HG03575 (cell line): ENCODE data around the gene A2M.

Experiments used
- ATAC-seq: cut with Tn5 transposase; IDR thresholded peaks from one replicate; pipeline ENCODE4 v1.9.1; 2021; ENCODE audit not compliant: unreplicated experiment, insufficient number of reproducible peaks, low FRiP score; ENCODE audit errors: extremely low read depth

A2M gene

DNA sequence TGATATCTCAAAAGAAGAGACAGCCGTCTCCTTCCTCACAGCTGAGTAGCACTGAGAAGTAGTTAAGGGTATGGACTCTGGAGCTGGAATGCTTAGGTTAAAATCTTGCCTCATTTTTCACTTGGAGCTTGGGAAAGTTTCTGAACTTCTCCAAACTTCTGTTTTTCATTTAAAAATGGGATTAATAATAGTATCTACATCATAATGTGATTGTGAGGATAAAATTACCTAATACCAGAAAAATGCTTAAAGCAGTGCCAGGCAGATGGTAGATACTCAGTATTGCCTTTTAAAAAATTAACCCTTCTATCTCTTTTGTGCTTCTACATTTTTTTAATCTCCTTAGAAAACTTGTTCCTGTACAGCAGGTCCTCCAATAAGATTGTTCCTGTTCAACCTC, 63.1 kb downstream of the A2M start:
- ATAC-seq = no peak

- ATAC-seq = no peak
Observed at GRCh38 chr12:9051158-9051550, 64.6 kb downstream of the A2M start.

DNA sequence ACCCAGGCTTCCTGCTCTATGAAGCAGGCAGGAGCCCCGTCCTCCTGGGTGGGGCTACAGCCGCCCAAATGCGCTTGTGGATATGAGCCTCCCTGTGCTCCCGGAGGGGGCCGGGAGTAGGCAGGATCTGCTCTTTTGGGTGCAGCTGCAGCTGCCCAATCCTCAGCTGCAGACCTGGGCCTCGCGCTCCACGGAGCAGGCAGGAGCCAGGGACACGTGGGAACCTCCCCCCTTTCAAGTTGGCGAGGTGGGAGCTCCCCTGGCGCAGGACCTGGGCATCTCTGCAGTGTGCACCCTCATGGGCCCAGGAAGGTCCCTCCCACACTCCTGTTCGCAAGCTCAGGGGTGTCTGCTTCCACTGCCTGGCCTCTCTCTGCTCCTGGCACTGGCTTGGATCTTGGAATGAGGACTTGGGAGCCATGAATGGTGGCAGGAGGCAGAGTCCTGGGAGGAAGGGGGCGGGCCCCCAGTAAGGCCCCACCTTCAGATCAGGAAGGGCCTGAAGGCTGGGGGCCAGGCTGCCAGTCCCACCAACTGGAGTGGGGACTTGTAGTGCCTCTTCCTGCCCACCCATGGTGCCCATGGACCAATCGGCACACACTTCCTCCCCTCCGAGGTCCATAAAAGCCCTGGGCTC, 65.1 kb downstream of the A2M start:
- no peak for ATAC-seq

- ATAC-seq = no peak
Observed at GRCh38 chr12:9049520-9050133, 66.1 kb downstream of the A2M start.

GRCh38 chr12:9048930-9049329, 66.8 kb downstream of the A2M start:
- no peak for ATAC-seq

DNA sequence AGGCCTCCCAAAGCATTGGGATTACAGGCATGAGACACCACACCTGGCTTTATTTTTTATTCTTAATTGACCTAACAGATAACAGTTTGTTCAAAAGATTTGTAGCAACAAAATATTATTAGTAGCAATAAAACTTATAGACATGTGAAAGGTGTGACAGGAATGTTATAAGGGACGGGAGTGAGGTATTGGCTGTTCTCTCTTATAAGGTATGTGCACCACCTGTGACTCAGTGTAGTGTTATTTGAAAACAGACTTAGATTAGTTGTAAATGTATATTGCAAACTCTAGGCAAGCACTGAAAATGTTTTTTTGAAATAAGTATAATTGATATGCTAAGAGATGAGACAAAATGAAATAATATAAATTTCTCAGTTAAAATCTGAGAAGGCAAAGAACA, 68.6 kb downstream of the A2M start:
- ATAC-seq = no peak

GRCh38 chr12:9043766-9044165, 72.0 kb downstream of the A2M start:
- ATAC-seq = no peak

DNA sequence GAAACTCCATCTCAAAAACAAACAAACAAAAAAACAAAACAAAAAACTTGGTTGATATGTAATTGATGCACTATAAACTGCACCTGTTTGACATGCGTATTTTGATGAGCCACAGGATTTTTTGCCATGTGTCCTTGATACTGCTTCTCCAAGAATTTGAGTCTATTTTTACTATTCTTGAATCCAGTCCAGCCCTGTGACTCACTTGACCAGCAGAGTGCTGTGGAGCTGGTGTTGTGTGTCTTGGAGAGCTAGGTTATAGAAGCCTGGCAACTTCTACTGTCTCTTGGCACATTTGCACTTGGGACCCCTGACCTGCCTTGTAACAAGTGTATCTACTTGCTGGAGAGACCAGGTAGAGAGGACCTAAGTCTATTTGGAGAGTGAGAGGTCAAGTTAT, 74.4 kb downstream of the A2M start:
- ATAC-seq = no peak

- ATAC-seq = no peak
Observed at GRCh38 chr12:9040484-9041186, 75.1 kb downstream of the A2M start.

- no peak for ATAC-seq
Observed at GRCh38 chr12:9039397-9039977, 76.2 kb downstream of the A2M start.

DNA sequence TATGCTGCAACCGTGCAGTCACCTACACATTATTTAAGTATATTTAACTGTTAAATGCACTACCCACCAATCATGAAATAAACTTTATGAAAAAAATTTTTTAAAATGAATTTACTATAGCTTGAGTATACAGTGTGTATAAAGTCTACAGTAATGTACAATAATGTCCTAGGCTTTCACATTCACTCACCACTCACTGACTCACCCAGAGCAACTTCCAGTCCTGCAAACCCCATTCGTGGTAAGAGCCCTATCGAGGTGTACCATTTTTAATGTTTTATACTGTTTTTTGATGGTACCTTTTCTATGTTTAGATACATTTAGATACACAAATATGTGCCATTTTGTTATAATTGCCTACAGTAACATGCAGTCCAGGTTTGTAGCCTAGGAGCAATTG, 78.3 kb downstream of the A2M start:
- ATAC-seq = no peak

GRCh38 chr12:9036227-9036626, 79.5 kb downstream of the A2M start:
- ATAC-seq = no peak

GRCh38 chr12:9034095-9034494, 81.6 kb downstream of the A2M start:
- ATAC-seq = no peak

DNA sequence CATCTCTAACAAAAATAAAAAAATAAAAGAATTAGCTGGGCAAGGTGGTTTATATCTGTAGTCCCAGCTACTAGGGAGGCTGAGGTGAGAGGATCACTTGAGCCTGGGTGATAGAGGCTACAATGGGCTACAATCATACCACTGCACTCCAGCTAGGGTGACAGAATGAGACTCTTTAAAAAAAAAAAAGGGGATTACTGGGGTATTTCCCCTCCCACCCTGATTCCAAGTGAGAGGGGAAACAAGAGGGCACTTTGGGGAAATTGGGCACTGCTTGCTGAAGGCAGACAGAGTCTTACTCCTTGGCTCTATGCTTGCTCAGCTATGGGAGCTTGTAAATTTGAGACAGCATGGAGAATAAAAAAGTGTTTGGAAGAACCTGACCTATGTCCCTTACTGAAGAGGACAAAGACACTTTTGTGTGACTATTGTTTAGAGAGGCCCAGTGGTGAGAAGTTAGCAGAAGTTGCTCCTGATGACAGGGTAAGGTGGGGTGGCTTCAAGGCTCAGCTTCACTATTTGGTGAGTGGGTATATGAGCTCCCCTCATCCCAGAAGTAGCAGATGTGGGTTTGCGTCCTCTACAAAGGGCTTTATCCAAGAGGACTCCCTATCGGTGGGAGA, 82.3 kb downstream of the A2M start:
- no peak for ATAC-seq

- no peak for ATAC-seq
Observed at GRCh38 chr12:9032202-9032964, 83.3 kb downstream of the A2M start.

GRCh38 chr12:9030776-9031175, 84.9 kb downstream of the A2M start:
- ATAC-seq = no peak

DNA sequence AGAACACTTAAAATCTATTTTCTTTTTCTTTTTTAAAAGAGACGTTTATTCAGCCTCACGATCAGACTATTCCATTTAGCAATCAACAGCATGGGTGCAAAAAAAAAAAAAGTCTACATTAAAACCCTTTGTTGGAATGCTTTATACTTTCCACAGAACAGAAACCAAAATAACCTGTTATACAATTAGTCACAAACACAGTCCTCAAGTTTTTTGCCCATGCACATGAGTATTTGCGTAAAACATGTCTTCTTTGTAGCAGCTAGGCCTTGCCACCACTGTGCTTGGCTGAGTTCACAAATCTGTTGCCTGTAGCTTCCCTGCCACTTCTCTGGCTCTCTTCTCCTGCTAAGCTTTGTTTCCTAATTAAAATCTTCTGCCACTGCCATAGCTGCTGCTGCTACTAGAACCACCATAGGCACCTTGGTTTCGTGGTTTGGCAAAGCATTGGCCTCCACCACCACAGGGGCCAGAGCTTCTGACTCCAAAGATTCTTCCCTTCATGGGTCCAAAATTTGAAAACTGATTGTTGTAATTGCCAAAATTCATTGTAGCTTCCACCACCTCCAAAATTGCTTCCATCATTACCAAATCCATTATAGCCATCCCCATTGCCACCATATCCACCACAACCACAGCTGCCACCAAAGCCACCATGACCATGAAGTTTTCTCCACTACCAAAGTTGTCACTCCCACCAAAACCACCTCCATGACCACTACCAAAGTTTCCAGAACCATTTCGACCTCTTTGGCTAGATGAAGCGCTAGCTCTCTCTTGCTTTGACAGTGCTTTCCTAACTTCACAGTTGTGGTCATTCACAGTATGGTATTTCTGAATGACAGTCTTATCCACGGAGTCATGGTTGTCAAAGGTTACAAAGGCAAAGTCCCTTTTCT, 88.3 kb downstream of the A2M start:
- no peak for ATAC-seq

- ATAC-seq = no peak
Observed at GRCh38 chr12:9024512-9024911, 91.2 kb downstream of the A2M start.
